NCI-H1417 (cell line): ENCODE measurements around the gene SKIC2.
"Not testable (repeated sequence)": the region's sequence is repeated elsewhere in the genome, so short reads cannot be mapped to it uniquely, and the experiment has no call there.

ENCODE experiments used
- DNase-seq, 3 experiments: peaks; one replicate each; lab custom pipeline; 2025; lab: John Stamatoyannopoulos, UW

The SKIC2 gene

GRCh38 chr6:32004864-32005537, 46.0 kb downstream of the SKIC2 start:
- peak in 2 of 3 experiments; percentile 25 to 69 for DNase-seq

- peak in 2 of 3 experiments; percentile 10 to 64 for DNase-seq
Measured at GRCh38 chr6:32005538-32005880, 46.5 kb downstream of the SKIC2 start.

- not testable (repeated sequence) for DNase-seq
Measured at GRCh38 chr6:32005991-32006529, 47.1 kb downstream of the SKIC2 start.

- DNase-seq = not testable (repeated sequence)
Measured at GRCh38 chr6:32007086-32007485, 48.1 kb downstream of the SKIC2 start.

GRCh38 chr6:32008037-32008436, 49.1 kb downstream of the SKIC2 start:
- DNase-seq = not testable (repeated sequence)

- not testable (repeated sequence) for DNase-seq
Measured at GRCh38 chr6:32008616-32009015, 49.6 kb downstream of the SKIC2 start.

GRCh38 chr6:32009537-32009936, 50.6 kb downstream of the SKIC2 start:
- DNase-seq = not testable (repeated sequence)

GRCh38 chr6:32010856-32011530, 52.0 kb downstream of the SKIC2 start:
- DNase-seq = not testable (repeated sequence)

GRCh38 chr6:32012941-32013617, 54.1 kb downstream of the SKIC2 start:
- not testable (repeated sequence) for DNase-seq

GRCh38 chr6:32013738-32014137, 54.8 kb downstream of the SKIC2 start:
- not testable (repeated sequence) for DNase-seq

GRCh38 chr6:32014547-32014946, 55.6 kb downstream of the SKIC2 start, which contains the start of gene C4B:
TSS of gene C4B (plus strand) at chr6:32014795. CDS start at chr6:32014846, 51 bp downstream.
- DNase-seq = not testable (repeated sequence)
